HFFc6 (cell line): Measurements from ENCODE around the gene CCSER1. TPM values are rescaled to one million over a fixed set of nuclear protein-coding genes. Genes with fewer than 3 reads are reported as not detected.
"Not testable (repeated sequence)": the region's sequence is repeated elsewhere in the genome, so short reads cannot be mapped to it uniquely, and the experiment has no call there.

Source experiments
- DNase-seq: peaks from one replicate; pipeline ENCODE4 v3.0.0-alpha.2; 2018
- H3K27ac Mint-ChIP-seq: 2 replicates; pipeline ENCODE4 v1.8.0; 2020; ENCODE audit warnings: mild to moderate bottlenecking, mixed read lengths
- H3K27me3 Mint-ChIP-seq: 2 replicates; pipeline ENCODE4 v1.8.0; 2021; ENCODE audit warnings: mild to moderate bottlenecking, moderate library complexity, mixed read lengths; ENCODE audit not compliant: insufficient read depth
- H3K36me3 Mint-ChIP-seq: 2 replicates; pipeline ENCODE4 v1.8.0; 2021; ENCODE audit warnings: low read depth, mixed read lengths
- H3K4me1 Mint-ChIP-seq: 2 replicates; pipeline ENCODE4 v1.8.0; 2020; ENCODE audit warnings: low read depth, mixed read lengths
- H3K4me3 Mint-ChIP-seq: 2 replicates; pipeline ENCODE4 v1.8.0; 2020; ENCODE audit warnings: mild to moderate bottlenecking, moderate library complexity, mixed read lengths
- H3K9me3 Mint-ChIP-seq: 2 replicates; pipeline ENCODE4 v1.8.0; 2020; ENCODE audit warnings: mild to moderate bottlenecking, mixed read lengths
- total RNA-seq, 6 experiments: library from RNA; stranded (reverse); fragmentation: NEBNext Ultra II Directional; extraction: Animal tissue kit (Norgen Biotek cat#: 25700); gene quantifications; 2 replicates in 1 of 6; 3 replicates in 5 of 6; pipeline ENCODE4 v1.2.3, GENCODE V29; 2021
- TF ChIP-seq, protein P1 (sequence below): fragments of 200-600 bp; sonication (generic); IDR thresholded peaks from 2 replicates; pipeline ENCODE4 v1.5.0; 2021; ENCODE audit warnings: antibody characterized with exemption, mild to moderate bottlenecking

CCSER1 gene
- total RNA-seq, 6 experiments from 2014 or later = not detected

DNA sequence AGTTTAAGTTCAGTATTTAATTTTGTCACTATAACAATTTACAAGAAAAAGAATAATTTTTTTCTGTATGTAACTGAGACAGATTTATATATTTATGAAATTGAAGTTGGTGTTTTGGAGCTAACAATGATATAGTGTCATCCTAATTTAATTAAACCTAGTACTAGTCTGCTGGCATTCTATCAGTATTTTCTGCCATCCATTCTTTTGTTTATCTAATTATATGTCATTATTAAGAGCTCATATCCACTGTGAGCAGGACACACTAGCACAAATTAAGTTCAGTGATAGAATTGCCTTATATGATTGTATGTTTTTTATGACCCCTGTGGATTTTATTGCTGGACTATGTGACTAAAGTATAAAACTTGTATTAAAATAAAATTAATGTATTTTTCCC lies 996.5 kb downstream of the CCSER1 start:
- no peaks in the 10 kb centered on the region for H3K36me3 Mint-ChIP-seq

DNA sequence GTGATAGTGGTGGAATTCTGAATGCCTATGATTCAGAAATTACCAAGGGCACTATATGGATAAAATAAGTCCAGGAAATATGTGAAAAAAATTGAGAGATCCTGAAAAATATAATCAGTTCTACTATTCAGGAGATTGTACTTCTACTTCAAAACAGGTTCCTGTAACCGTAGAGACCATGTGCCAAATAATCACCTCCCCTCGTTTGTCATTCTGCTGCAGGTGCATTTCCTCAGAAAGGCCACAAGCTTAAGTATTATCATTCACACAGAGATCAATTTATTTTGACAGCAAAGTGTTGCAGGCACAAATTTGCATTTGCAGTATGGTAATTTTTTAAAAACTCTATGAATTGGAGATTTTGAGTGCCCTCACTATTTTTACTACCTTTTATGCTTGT lies 1000.0 kb downstream of the CCSER1 start:
- TF ChIP-seq, protein P1, sequence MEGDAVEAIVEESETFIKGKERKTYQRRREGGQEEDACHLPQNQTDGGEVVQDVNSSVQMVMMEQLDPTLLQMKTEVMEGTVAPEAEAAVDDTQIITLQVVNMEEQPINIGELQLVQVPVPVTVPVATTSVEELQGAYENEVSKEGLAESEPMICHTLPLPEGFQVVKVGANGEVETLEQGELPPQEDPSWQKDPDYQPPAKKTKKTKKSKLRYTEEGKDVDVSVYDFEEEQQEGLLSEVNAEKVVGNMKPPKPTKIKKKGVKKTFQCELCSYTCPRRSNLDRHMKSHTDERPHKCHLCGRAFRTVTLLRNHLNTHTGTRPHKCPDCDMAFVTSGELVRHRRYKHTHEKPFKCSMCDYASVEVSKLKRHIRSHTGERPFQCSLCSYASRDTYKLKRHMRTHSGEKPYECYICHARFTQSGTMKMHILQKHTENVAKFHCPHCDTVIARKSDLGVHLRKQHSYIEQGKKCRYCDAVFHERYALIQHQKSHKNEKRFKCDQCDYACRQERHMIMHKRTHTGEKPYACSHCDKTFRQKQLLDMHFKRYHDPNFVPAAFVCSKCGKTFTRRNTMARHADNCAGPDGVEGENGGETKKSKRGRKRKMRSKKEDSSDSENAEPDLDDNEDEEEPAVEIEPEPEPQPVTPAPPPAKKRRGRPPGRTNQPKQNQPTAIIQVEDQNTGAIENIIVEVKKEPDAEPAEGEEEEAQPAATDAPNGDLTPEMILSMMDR = no peak
- no peaks in the 10 kb centered on the region for H3K36me3 Mint-ChIP-seq
- H3K27me3 Mint-ChIP-seq = no peaks in the 10 kb centered on the region
- DNase-seq = no peak
- peaks cover 15% of the 10 kb centered on the region for H3K9me3 Mint-ChIP-seq
- H3K4me3 Mint-ChIP-seq = no peak overlapping the region
- H3K4me1 Mint-ChIP-seq = no peaks in the 10 kb centered on the region
- H3K27ac Mint-ChIP-seq = no peak overlapping the region

More for the DNA sequence above, 996.5 kb downstream of the CCSER1 start:
- no peak for DNase-seq
- H3K27ac Mint-ChIP-seq = no peak overlapping the region
- H3K4me1 Mint-ChIP-seq = no peaks in the 10 kb centered on the region
- H3K4me3 Mint-ChIP-seq = no peak overlapping the region
- TF ChIP-seq, protein P1 = no peak
- peaks cover 21% of the 10 kb centered on the region for H3K9me3 Mint-ChIP-seq
- no peaks in the 10 kb centered on the region for H3K27me3 Mint-ChIP-seq

DNA sequence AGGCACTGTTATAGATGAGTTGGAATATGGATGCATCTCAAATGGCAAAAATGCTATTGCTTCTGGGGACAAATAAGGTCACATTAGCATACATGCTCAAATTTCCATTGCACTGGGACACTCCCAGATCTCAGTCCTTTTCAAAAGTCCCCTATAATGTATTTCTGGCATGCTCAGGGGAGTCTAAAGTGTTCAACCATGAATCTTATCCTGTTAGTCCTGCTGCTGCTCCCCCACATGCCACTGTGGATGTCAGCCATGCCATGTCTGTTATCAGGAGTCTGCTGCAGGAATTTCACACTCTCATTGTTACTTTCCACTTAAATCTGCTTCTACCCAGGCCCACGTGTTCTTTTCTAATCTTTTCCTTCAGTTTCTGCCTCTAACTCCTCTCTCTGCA lies 1000.6 kb downstream of the CCSER1 start:
- Mint-ChIP-seq H3K4me3 (no peak overlapping the region), H3K27ac (no peak overlapping the region), H3K9me3 (peaks cover 15% of the 10 kb centered on the region), H3K27me3 (no peaks in the 10 kb centered on the region), H3K36me3 (no peaks in the 10 kb centered on the region), H3K4me1 (no peaks in the 10 kb centered on the region)
- no peak for DNase-seq
- TF ChIP-seq, protein P1 = no peak

DNA sequence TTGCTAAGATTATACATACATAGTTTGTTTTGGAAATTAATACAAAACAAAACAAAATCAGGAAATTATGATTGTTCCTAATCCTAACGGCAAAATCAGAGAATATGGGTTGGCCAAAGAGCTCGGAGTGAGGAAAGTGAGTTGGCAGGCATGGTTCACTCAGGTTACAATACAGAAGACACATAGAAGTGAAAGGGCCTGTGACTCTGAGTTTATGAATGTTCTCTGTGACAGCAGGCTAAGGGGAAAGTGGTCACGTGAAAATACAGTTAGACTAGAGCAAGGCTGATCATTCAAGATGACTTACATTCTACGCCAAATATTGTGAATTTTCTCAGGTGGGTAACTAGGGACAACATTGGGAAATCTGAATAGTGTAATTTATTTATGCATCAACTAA lies 1001.3 kb downstream of the CCSER1 start:
- H3K27me3 Mint-ChIP-seq = no peaks in the 10 kb centered on the region
- peaks cover 19% of the 10 kb centered on the region for H3K9me3 Mint-ChIP-seq
- no peaks in the 10 kb centered on the region for H3K4me1 Mint-ChIP-seq
- H3K4me3 Mint-ChIP-seq = no peak overlapping the region
- TF ChIP-seq, protein P1 = no peak
- no peak overlapping the region for H3K27ac Mint-ChIP-seq
- H3K36me3 Mint-ChIP-seq = no peaks in the 10 kb centered on the region
- DNase-seq = no peak

DNA sequence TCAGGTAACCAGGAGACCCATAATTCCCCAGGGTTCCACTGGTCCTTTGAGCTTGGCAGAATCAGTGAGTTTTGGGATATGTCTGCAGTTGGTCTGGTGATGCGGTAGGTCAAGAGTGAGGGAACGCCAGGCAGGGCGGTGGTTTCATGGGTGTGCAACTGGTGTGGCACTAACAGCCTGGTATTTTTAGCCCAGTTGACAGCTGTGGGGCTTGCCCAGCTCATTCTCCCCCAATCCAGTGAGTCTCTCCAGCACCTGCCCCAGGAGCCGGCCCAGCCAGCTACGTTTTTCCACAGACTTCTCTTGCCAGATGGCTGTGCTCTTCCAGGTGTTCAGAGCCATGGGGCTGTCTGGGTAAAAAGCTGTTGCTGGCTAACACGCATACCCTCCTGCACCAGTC lies 1019.9 kb downstream of the CCSER1 start:
- no peak overlapping the region for H3K4me3 Mint-ChIP-seq
- H3K27ac Mint-ChIP-seq = no peak overlapping the region
- peaks cover 59% of the 10 kb centered on the region for H3K9me3 Mint-ChIP-seq
- H3K36me3 Mint-ChIP-seq = no peaks in the 10 kb centered on the region
- DNase-seq = no peak
- no peaks in the 10 kb centered on the region; the same call in 1 of the 2 replicates for H3K27me3 Mint-ChIP-seq
- H3K4me1 Mint-ChIP-seq = no peaks in the 10 kb centered on the region
- TF ChIP-seq, protein P1 = no peak

DNA sequence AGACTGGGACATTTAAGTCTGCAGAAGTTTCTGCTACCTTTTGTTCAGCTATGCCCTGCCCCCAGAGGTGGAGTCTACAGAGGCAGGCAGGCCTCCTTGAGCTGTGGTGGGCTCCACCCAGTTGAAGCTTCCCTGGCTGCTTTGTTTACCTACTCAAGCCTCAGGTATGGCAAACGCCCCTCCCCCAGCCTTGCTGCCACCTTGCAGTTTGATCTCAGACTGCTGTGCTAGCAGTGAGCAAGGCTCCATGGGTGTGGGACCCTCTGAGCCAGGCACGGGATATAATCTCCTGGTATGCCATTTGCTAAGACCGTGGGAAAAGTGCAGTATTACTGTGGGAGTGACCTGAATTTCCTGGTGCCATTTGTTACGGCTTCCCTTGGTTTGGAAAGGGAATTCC lies 1026.8 kb downstream of the CCSER1 start:
- not testable (repeated sequence) for H3K27ac Mint-ChIP-seq, H3K36me3 Mint-ChIP-seq, H3K4me1 Mint-ChIP-seq, H3K27me3 Mint-ChIP-seq, H3K4me3 Mint-ChIP-seq, DNase-seq
- H3K9me3 Mint-ChIP-seq = peaks cover 67% of the 10 kb centered on the region

DNA sequence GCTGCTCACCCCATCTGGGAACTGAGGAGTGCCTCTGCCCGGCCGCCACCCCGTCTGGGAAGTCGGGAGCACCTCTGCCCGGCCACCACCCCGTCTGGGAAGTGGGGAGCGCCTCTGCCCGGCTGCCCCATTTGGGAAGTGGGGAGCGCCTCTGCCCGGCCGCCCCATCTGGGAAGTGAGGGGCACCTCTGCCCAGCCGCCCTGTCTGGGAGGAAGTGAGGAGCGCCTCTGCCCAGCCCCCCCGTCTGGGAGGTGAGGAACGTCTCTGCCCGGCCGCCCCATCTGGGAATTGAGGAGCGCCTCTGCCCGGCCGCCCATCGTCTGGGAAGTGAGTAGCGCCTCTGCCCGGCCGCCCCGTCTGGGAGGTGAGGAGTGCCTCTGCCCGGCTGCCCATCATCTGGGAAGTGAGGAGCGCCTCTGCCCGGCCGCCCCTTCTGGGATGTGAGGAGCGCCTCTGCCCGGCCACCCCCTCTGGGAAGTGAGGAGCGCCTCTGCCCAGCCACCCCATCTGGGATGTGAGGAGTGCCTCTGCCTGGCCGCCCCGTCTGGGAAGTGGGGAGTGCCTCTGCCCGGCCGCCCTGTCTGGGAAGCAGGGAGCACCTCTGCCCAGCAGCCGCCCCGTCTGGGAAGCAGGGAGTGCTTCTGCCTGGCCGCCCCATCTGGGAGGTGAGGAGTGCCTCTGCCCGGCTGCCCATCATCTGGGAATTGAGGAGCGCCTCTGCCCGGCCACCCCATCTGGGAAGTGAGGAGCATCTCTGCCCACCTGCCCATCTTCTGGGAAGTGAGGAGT lies 1040.9 kb downstream of the CCSER1 start:
- H3K27ac Mint-ChIP-seq, H3K36me3 Mint-ChIP-seq, H3K4me1 Mint-ChIP-seq, H3K27me3 Mint-ChIP-seq, DNase-seq, H3K4me3 Mint-ChIP-seq: not testable (repeated sequence)
- H3K9me3 Mint-ChIP-seq = peaks cover 37% of the 10 kb centered on the region
